CD4-positive, alpha-beta T cell treated with Interleukin-15 for 1 hour (primary cell): ENCODE results near the gene GK.
"Not testable (repeated sequence)": the region's sequence is repeated elsewhere in the genome, so short reads cannot be mapped to it uniquely, and the experiment has no call there.

ENCODE experiments used
- DNase-seq: peaks from one replicate; pipeline ENCODE4 v3.0.0-alpha.2; 2020

The GK gene

DNA sequence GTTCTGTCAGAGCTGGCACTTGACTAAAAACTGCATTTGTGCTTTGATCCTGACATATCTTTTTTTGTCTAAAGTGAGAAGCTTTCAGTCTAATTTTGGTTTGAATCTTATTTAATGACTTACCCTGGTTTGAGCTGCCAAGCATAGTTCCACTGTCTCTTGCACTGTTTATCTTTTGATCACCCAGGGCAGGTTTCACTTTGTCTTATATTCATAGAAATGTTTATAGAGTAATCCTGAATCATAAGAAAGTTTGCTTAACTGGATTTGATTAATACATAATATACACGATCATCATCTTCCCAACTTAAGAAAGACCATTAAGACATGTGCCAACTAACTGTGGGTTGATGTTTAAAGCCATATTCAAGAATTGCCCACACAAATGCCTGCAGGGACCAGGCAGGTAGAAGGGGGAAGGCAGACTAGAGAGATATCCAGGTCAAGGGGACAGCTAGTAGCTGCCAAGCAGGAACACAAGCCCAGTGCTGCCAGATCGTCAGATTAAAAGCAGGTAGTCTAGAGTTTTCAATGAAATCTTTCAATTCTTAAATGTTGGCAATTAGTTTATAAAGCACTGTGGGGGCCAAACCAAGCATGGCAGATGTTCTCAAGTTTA is 1.9 kb downstream of the GK start:
- DNase-seq: no peak

DNA sequence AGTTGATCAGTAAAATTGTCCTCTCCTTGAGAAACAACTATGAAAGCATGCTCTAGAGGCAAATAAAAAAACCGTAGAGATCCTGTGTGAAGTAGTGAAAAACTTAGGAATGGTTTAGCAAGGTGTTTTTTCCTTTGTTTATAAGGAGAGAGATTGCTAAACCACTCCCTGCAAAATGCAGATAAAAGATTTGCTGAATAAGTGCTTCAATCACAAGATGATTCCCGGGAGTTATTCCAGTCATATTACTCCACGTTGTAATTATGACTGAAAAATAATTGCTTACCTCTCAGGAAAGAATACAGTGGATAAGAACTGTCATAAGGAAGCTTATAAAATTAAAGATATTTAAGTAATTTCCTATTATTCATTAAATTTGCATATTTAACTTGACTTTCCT is 2.8 kb downstream of the GK start:
- DNase-seq: no peak

GRCh38 chrX:30657196-30658161 is 4.3 kb downstream of the GK start:
- no peak for DNase-seq

DNA sequence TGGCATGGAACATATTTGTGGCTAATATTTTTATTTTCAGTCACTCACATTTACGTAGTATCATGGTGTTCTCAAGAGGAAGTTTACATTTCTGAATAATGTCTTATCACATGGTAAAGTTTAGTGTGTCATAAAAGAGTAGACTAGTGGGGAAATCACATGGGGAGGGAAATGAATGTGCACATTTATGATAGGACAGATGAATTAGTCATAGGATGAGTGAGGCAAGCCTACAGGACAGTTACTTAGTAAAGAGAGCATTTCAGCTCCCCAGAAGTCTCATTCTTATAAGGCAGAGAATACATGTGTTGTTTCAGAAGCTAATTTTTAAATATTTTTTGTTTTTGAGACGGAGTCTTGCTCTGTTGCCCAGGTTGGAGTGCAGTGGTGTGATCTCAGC is 6.2 kb downstream of the GK start:
- DNase-seq: no peak

GRCh38 chrX:30661228-30661627 is 8.0 kb downstream of the GK start:
- DNase-seq: no peak

- no peak for DNase-seq
Observed at GRCh38 chrX:30663322-30663721, 10.1 kb downstream of the GK start.

GRCh38 chrX:30665471-30665870 is 12.2 kb downstream of the GK start:
- no peak for DNase-seq

GRCh38 chrX:30666094-30666493 is 12.9 kb downstream of the GK start:
- DNase-seq: no peak

DNA sequence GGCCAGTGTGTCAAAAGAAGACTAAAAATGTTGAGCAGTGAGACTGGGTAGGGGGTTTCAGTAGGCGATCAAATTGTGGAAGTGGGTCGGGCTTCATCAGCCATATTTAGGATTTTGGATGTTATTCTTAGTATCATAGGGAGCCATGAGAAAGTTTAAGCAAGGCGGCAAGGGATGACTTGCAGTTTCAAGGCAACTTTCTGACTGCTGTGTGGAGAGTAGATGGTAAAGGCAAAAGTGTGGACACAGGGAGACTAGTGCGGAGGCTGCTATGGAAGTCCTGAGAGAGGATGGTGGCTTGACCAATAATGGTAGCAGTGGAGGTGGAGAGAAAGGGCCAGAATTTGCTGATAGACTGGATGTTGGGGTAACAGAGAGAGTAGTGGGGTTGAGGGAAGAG is 15.4 kb downstream of the GK start:
- DNase-seq: no peak

DNA sequence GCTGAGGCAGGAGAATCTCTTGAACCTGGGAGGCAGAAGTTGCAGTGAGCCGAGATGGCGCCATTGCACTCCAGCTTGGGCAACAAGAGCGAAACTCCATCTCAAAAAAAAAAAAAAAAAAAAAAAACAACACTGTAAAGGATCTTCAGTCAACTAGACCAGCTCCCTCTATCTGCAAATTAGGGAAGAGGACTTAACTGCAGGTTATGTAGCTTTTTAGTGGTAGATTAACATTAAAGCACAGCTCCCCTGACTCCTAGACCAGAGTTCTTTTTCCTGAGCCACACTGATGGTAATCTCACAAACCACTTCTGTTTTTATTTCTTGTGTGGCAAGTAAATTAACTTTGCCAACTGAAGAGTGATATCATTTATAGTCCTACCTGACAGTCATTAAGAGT is 18.0 kb downstream of the GK start:
- DNase-seq: not testable (repeated sequence)

GRCh38 chrX:30673127-30673796 is 20.0 kb downstream of the GK start:
- no peak for DNase-seq

- DNase-seq: no peak
Observed at GRCh38 chrX:30673884-30674598, 20.8 kb downstream of the GK start.

DNA sequence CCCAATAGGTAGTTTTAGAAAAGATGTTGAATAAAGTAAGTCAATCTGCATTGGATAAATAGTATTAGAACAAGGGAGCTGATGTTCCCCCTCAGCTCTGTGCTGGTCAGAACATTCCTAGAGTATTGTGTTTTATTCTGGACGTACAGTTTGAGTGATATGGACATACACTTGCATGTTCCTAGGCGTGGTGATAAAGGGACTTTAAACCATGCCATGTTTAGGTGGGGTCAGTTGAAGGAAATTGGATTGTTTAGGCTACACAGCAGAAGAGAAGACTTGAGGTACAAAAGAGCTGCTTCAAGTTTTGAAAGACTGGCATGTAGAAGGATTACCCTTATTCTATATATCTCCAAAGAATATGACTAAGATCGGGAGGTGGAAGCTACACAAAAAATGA is 21.6 kb downstream of the GK start:
- no peak for DNase-seq

GRCh38 chrX:30679369-30679768 is 26.1 kb downstream of the GK start:
- no peak for DNase-seq

GRCh38 chrX:30680618-30681017 is 27.4 kb downstream of the GK start:
- no peak for DNase-seq

- DNase-seq: no peak
Observed at GRCh38 chrX:30688641-30689040, 35.4 kb downstream of the GK start.

DNA sequence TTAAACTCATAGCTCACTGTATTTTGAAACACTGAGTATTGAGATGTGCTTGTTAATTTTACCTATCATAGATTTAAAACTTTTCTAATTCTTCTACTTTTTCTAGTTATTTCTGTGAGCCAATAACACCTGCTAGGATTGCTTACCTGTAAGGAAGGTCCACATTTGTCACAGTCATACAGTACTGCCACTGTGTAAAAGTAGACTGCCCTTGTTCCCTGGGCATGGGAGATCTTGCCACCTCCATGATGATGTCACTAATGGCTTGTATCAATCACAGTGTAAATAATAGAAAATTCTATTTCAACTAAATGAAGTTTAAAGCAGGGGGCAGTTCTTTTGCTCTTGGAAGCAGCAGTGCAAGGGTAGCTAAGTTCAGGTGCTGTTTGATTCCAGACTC is 35.9 kb downstream of the GK start:
- no peak for DNase-seq

GRCh38 chrX:30690330-30690729 is 37.1 kb downstream of the GK start:
- DNase-seq: no peak

DNA sequence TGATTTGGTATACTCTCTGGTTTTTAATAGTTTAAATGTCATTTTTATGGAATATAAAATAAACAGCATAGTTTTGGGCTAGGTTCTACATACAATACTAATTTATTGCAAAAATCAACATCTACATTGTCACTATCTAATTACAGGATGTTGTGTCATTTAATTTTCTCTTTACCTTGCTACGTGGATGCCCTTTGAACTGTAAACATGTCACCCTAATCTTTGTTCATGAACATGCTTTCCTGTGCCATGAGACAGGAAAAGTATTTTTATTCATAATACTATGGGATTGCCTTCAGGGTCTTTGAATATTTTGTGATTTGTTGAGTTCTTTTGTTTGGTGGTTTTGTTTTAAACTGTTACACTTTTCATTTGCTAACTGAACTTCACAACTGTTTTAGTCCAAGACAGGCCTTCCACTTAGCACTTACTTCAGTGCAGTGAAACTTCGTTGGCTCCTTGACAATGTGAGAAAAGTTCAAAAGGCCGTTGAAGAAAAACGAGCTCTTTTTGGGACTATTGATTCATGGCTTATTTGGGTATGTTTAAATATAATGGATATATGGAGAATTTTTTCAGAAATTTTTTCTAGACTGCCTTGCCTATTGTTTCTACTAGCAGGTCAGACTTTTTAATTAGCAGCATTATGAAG is 40.9 kb downstream of the GK start:
- no peak for DNase-seq

- DNase-seq: no peak
Observed at GRCh38 chrX:30702736-30703135, 49.5 kb downstream of the GK start.

- no peak for DNase-seq
Observed at GRCh38 chrX:30706216-30706775, 53.1 kb downstream of the GK start.

- DNase-seq: no peak
Observed at GRCh38 chrX:30712214-30712613, 59.0 kb downstream of the GK start.
